ENCODE measurements around the gene POLD2.

GRCh38 chr7:44107116-44107960 is 16.0 kb downstream of the POLD2 start:
- TF ChIP-seq, protein P1, sequence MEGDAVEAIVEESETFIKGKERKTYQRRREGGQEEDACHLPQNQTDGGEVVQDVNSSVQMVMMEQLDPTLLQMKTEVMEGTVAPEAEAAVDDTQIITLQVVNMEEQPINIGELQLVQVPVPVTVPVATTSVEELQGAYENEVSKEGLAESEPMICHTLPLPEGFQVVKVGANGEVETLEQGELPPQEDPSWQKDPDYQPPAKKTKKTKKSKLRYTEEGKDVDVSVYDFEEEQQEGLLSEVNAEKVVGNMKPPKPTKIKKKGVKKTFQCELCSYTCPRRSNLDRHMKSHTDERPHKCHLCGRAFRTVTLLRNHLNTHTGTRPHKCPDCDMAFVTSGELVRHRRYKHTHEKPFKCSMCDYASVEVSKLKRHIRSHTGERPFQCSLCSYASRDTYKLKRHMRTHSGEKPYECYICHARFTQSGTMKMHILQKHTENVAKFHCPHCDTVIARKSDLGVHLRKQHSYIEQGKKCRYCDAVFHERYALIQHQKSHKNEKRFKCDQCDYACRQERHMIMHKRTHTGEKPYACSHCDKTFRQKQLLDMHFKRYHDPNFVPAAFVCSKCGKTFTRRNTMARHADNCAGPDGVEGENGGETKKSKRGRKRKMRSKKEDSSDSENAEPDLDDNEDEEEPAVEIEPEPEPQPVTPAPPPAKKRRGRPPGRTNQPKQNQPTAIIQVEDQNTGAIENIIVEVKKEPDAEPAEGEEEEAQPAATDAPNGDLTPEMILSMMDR (IDR thresholded peaks at IDR 0.05; ENCODE audit: extremely low read depth in 1 of 2, insufficient read depth in 1 of 2, low read depth in 1 of 2, low read length in 2 of 2): no peak
- TF ChIP-seq EZH2 (IDR thresholded peaks at IDR 0.05; ENCODE audit: borderline replicate concordance, low read depth, low read length, severe bottlenecking) (no peak), POLR2AphosphoS5 (IDR thresholded peaks at IDR 0.05; ENCODE audit: insufficient read depth, low read depth, low read length) (no peak), MAX (IDR thresholded peaks at IDR 0.05; ENCODE audit: insufficient read depth, insufficient read length) (no peak)
